Stimulated activated CD8-positive, alpha-beta memory T cell treated with anti-CD3 and anti-CD28 coated beads, Interleukin-4, amount 100 ng/mL, for 48 hours (primary cell): ENCODE data around the gene PCDH7.

Experiments used
- DNase-seq: peaks from one replicate; pipeline ENCODE4 v3.0.0-alpha.2; 2020

The PCDH7 gene

DNA sequence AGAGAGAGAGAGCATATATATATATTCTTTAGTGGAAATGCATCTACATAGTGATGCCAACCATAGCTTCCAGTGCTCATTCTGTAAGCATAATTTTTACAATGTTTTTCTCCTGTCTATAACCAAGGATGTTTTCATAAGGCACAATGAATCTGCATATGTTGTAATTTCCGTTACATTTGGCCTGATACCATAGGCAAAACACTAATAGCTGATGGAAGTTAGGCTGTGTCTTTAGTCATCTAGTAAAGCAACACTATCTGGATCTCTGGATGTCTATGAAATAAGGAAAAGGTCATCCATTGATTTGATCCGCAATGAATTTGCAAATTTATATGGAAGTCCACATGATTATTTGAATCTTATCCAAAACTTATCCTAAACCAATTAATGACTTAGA is 8.1 kb downstream of the PCDH7 start:
- no peak for DNase-seq

DNA sequence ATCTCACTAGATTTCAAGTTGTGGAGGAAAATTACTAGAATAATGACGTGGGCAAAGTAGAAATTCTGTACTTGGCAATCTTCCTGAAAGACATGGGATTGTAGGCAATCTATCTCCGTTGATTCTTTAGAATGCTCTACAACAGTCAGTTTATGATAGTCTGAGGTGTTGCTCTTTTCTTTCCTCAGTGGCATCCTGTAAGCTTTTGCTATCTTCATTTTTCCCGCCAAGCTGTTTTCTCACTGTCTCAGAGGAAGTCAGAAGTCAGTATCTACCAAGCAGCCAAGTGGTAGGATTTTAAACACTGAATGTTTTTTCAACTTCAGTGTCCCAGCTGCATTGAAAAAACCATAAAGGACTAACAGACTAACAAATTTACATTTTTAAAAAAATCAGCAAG is 23.7 kb downstream of the PCDH7 start:
- DNase-seq: no peak

DNA sequence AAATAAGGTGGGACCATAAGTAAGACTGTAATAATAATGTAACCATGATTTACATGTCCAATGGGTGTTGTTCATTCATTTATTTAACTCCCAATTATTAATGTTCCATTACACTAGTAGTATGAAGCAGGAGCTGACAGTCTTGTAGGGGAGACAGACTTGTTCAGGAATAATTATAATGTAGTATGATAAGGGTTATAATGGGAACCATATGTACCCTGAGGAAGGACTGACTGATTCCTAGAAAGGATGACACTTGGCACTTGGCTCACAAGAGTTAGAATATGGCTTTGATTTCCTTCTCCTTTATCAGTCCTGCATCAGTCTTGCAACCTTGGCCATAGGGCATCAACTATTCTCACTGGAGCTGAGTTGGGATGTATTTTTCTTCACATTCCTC is 24.2 kb downstream of the PCDH7 start:
- no peak for DNase-seq

- DNase-seq: no peak
These were observed 24.9 kb downstream of the PCDH7 start for GRCh38 chr4:30744957-30745640.

DNA sequence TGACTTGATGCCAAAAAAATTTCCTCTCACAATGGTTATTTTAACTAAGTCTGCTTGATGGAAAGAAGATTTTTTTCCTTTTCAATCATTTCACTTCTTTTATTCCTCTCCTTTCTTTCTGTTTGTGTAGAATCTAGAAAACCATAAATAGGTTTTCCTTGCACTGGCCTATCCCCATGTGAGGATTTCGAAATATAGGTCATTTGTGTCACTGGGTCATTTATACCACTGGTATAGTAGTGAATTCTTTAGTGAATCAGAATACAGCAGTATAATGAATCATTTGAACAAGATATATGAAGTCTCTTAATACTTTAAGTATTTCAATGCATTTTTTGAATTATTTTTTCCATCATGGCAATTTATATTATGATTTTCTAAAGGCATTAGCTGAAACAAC is 26.6 kb downstream of the PCDH7 start:
- no peak for DNase-seq

DNA sequence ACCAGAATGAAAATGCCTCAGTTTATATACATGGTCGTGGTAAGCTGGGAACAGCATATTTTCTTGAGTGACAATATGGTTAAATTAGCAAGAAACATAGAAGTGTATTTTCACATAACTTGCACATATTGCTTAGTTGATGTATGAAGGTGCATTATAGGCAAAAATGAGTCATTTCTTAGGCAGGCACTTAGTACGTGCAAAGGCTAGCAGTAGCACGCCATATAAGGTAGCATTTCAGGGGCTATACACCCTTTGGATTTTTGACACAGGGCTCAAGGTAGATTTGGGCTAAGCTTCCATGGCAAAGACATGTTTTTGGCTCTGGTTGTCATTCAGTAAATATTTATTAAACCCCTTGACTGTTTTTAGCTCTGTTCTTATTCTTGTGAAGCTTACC is 33.1 kb downstream of the PCDH7 start:
- DNase-seq: no peak

DNA sequence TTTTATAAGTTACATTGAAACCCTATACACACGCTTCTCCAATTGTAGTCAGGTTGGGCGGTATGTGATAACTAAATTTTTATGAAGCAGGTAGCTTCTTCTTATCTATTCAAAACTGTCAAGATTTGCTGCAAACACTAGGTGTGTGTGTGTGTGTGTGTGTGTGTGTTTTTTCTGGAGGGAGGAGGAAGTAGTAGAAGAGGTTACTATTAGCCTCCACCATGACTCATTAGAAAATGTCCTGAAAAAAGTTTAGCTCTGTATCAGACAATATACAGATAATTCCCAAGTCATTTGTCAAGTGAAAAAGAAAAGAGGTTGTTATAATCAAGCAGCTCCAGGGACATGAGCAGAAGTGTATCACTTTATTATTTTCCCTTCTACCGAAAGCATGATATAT is 33.9 kb downstream of the PCDH7 start:
- no peak for DNase-seq

GRCh38 chr4:30755346-30755745 is 35.2 kb downstream of the PCDH7 start:
- DNase-seq: no peak

DNA sequence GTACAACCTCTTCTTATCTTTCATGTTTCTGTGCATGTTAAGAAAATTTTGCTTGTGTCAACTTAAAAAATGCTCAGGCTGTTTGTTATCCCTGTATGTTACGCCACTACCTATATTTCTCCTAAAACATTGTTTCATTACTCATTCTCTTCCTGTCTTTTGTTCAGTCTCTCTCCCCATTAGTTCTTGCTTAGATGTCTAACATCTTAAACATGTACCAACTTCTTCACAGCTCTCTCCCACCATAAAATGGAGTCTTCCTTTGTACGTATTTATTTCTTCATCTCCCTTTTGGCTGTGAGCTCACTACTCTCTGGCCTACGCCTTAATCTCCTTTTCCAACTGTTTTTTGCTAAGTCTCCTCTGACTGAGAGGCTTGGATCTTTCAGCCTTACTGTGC is 36.4 kb downstream of the PCDH7 start:
- no peak for DNase-seq

- DNase-seq: no peak
These were observed 37.2 kb downstream of the PCDH7 start for GRCh38 chr4:30757357-30757756.

DNA sequence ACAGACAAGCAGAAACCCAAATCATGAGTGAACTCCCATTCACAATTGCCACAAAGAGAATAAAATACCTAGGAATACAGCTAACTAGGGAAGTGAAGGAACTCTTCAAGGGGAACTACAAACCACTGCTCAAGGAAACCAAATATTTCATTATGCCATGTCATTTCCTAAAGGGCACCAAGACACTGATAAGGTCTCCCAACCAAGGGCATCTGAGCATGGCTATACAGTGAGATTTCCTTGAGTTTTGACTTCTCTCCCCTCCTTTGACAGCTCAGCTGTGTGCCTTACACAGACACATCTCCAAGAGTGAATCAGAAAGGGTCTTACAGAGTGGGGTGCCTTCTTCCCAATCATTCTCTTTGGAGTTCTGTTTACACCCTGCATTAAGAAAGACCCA is 40.4 kb downstream of the PCDH7 start:
- no peak for DNase-seq

DNA sequence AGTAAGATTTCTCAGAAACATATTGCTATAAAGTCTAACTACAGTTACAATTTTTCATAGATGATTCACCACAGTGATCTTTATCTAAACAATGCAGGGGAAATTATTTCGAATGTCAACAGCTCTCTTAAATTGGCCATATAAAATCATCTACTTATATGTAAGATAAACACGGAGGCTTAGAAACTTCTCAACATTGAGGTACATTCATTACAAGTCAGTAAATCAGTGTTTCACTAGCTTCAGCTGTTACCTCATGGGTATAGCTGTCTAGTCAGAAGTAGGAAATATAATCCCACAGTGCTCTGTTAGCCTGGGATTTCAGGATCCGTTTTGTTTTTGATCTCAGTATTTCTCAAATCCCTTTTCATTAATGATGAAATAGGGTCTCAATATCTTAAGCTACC is 43.2 kb downstream of the PCDH7 start:
- no peak for DNase-seq

DNA sequence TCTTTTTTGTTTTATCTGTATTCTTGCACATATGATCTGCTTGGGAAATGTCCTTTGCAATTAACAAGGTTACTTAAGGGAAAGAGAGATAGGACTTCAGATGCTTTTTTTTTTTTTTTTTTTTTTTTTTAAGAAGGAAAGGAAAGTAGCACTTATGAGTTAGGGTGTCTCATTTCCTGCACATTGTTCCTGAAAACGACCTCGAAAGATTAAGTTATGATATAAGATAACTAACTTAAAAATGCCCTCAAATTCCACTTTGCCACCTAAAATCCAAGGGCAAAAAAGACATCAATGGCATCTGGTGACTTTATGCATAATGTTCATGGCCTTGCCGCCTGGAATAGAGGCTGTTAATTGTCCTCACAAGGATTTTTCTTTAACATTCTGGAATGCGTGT is 44.9 kb downstream of the PCDH7 start:
- no peak for DNase-seq

- DNase-seq: no peak
These were observed 47.1 kb downstream of the PCDH7 start for GRCh38 chr4:30767147-30767845.

- no peak for DNase-seq
These were observed 48.1 kb downstream of the PCDH7 start for GRCh38 chr4:30768277-30768676.

GRCh38 chr4:30769093-30769492 is 48.9 kb downstream of the PCDH7 start:
- DNase-seq: no peak

DNA sequence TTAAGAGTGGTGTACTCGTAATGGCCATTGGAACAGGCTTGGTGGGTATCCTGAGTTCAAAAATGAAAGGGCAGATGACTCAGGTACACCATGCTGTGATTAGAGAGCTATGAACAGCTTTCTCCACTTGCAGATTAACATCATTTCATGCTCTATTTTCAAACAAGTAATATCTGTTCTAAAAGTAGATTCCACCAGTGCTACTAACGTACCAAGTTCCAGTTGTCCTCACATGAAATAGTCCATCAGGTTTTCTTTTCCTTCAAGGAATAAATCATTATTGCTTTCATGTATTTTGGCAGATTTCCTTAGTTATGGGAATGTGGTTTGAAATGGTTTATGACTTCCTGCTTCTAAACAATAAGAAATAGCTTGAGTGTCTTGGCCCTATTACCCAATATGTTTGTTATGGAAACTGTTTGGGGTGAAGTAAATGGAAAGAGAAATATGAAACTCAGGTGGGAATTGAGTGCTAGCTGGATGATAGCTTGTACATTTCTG is 49.9 kb downstream of the PCDH7 start:
- no peak for DNase-seq

DNA sequence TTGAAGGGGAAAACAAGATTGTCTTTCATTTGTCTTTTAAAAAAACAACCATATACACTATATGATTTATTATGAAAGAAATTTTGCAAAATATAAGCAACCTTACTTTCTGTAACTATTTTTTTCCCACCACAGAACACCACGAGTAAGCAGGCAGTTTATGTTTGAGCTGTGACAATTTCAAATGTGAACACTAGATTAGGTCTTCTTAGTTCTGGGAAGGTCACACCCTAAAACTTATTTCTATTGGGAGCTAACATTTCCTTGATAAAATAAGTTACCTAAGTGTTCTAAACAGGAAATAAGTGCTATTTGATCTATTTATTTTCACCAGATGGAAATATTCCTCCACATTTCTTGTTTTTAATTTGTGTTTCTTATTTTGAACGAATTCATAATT is 50.6 kb downstream of the PCDH7 start:
- DNase-seq: no peak

DNA sequence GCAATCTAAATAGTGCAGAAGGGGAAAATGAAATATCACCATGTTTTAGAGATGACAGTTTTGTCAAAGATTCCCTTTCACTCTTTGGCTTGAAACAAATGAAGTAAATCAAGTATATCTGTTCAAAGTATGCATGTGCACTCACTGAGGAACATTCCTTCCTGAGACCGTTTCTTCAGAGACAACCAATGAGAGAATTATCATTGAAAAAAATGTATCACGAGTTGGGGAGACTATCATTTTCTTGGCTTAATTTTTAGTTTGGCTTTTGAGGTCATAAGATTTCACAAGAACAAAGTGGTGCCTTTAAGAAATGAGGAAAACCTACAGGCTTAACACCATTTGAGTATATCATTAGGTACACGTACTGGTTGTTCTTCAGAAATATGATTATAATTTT is 56.3 kb downstream of the PCDH7 start:
- DNase-seq: no peak

- DNase-seq: no peak
These were observed 56.8 kb downstream of the PCDH7 start for GRCh38 chr4:30776921-30777415.
